SK-N-SH treated with all-trans-retinoic acid at 6 μM for 48 hours (cell line): ENCODE results near the gene SCGB1D2.

Experiments used
- ATAC-seq: fragments of 200-7000 bp; cut with Tn5 transposase; 3 replicates; pipeline ENCODE4 v1.9.1; 2020; ENCODE audit warnings: mild to moderate bottlenecking, moderate library complexity
- ARNTL ChIP-seq: fragments of 450-650 bp; formaldehyde crosslinking; IDR thresholded peaks from 2 replicates; pipeline ENCODE4 v1.5.0; 2020; ENCODE audit warnings: low read depth, mild to moderate bottlenecking, moderate library complexity, borderline replicate concordance
- CSDC2 ChIP-seq: fragments of 250-450 bp; sonication (Bioruptor Pico); IDR thresholded peaks from 2 replicates; pipeline ENCODE4 v1.5.0; 2020; ENCODE audit warnings: mild to moderate bottlenecking, moderate library complexity
- ESRRG ChIP-seq: fragments of 250-450 bp; sonication (Bioruptor Pico); IDR thresholded peaks from 2 replicates; pipeline ENCODE4 v1.6.1; 2021; ENCODE audit warnings: mild to moderate bottlenecking
- ISL1 ChIP-seq: fragments of 250-450 bp; sonication (Bioruptor Pico); IDR thresholded peaks from 2 replicates; pipeline ENCODE4 v2.1.2; 2022; ENCODE audit warnings: mild to moderate bottlenecking, moderate library complexity
- OSR1 ChIP-seq: fragments of 250-450 bp; sonication (Bioruptor Pico); IDR thresholded peaks from 2 replicates; pipeline ENCODE4 v1.8.0; 2022; ENCODE audit warnings: moderate library complexity, mild to moderate bottlenecking, inconsistent platforms
- POU6F1 ChIP-seq: fragments of 250-450 bp; sonication (Bioruptor Pico); IDR thresholded peaks from 2 replicates; pipeline ENCODE4 v1.8.0; 2021; ENCODE audit warnings: low read depth, mild to moderate bottlenecking, moderate library complexity, borderline replicate concordance
- PPARA ChIP-seq: fragments of 250-450 bp; sonication (Bioruptor Pico); IDR thresholded peaks from 2 replicates; pipeline ENCODE4 v1.5.0; 2020; ENCODE audit warnings: mild to moderate bottlenecking, borderline replicate concordance
- SNAI2 ChIP-seq: fragments of 250-450 bp; sonication (Bioruptor Pico); IDR thresholded peaks from 2 replicates; pipeline ENCODE4 v1.5.0; 2020; ENCODE audit warnings: mild to moderate bottlenecking, moderate library complexity
- TCF4 ChIP-seq: fragments of 250-450 bp; sonication (Bioruptor Pico); IDR thresholded peaks from 2 replicates; pipeline ENCODE4 v1.8.0; 2021; ENCODE audit warnings: mild to moderate bottlenecking, moderate library complexity, borderline replicate concordance
- TOX ChIP-seq: fragments of 250-450 bp; sonication (Bioruptor Pico); IDR thresholded peaks from 2 replicates; pipeline ENCODE4 v1.8.0; 2021; ENCODE audit warnings: mild to moderate bottlenecking, moderate library complexity, borderline replicate concordance
- TSHZ2 ChIP-seq: fragments of 250-450 bp; sonication (Bioruptor Pico); IDR thresholded peaks from 2 replicates; pipeline ENCODE4 v1.5.0; 2020; ENCODE audit warnings: mild to moderate bottlenecking, moderate library complexity
- ZFP3 ChIP-seq: fragments of 250-450 bp; sonication (Bioruptor Pico); IDR thresholded peaks from 2 replicates; pipeline ENCODE4 v1.5.0; 2020; ENCODE audit warnings: mild to moderate bottlenecking, moderate library complexity
- ZFP30 ChIP-seq: fragments of 450-650 bp; formaldehyde crosslinking; IDR thresholded peaks from 2 replicates; pipeline ENCODE4 v1.5.0; 2022; ENCODE audit warnings: mild to moderate bottlenecking, moderate library complexity
- ZNF70 ChIP-seq: fragments of 450-650 bp; formaldehyde crosslinking; IDR thresholded peaks from 2 replicates; pipeline ENCODE4 v1.5.0; 2020; ENCODE audit warnings: mild to moderate bottlenecking, moderate library complexity
- ZNF8 ChIP-seq: fragments of 450-650 bp; formaldehyde crosslinking; IDR thresholded peaks from 2 replicates; pipeline ENCODE4 v1.5.0; 2020; ENCODE audit warnings: mild to moderate bottlenecking, moderate library complexity
- TF ChIP-seq, protein P1 (sequence below): fragments of 250-450 bp; sonication (Bioruptor Pico); IDR thresholded peaks from 2 replicates; pipeline ENCODE4 v1.8.0; 2020; ENCODE audit warnings: mild to moderate bottlenecking, moderate library complexity, borderline replicate concordance
- TF ChIP-seq, protein P2 (sequence below): fragments of 250-450 bp; sonication (Bioruptor Pico); IDR thresholded peaks from 2 replicates; pipeline ENCODE4 v1.5.1; 2020; ENCODE audit warnings: low read depth, mild to moderate bottlenecking, moderate library complexity
- TF ChIP-seq, protein P3 (sequence below): fragments of 250-450 bp; sonication (Bioruptor Pico); IDR thresholded peaks from 2 replicates; pipeline ENCODE4 v1.5.1; 2021; ENCODE audit warnings: mild to moderate bottlenecking, moderate library complexity

The SCGB1D2 gene

GRCh38 chr11:62273284-62273683, 31.2 kb downstream of the SCGB1D2 start (continued):
- TF ChIP-seq POU6F1 (CRISPR knock-in tag) (no peak), OSR1 (CRISPR knock-in tag) (no peak)

GRCh38 chr11:62273789-62274275, 31.8 kb downstream of the SCGB1D2 start:
- ATAC-seq = no peak

More at GRCh38 chr11:62273789-62274275, 31.8 kb downstream of the SCGB1D2 start:
- TF ChIP-seq, protein P1, sequence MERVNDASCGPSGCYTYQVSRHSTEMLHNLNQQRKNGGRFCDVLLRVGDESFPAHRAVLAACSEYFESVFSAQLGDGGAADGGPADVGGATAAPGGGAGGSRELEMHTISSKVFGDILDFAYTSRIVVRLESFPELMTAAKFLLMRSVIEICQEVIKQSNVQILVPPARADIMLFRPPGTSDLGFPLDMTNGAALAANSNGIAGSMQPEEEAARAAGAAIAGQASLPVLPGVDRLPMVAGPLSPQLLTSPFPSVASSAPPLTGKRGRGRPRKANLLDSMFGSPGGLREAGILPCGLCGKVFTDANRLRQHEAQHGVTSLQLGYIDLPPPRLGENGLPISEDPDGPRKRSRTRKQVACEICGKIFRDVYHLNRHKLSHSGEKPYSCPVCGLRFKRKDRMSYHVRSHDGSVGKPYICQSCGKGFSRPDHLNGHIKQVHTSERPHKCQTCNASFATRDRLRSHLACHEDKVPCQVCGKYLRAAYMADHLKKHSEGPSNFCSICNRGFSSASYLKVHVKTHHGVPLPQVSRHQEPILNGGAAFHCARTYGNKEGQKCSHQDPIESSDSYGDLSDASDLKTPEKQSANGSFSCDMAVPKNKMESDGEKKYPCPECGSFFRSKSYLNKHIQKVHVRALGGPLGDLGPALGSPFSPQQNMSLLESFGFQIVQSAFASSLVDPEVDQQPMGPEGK (CRISPR knock-in tag) = no peak
- TF ChIP-seq POU6F1 (CRISPR knock-in tag) (no peak), TSHZ2 (CRISPR knock-in tag) (no peak), ZNF70 (CRISPR knock-in tag) (no peak), ZNF8 (no peak), TCF4 (CRISPR knock-in tag) (no peak), ZFP30 (no peak), ARNTL (CRISPR knock-in tag) (no peak), CSDC2 (CRISPR knock-in tag) (no peak), SNAI2 (CRISPR knock-in tag) (no peak), TOX (CRISPR knock-in tag) (no peak), ISL1 (CRISPR knock-in tag) (no peak), ZFP3 (CRISPR knock-in tag) (no peak), PPARA (CRISPR knock-in tag) (no peak), ESRRG (CRISPR knock-in tag) (no peak)
- TF ChIP-seq, protein P2, sequence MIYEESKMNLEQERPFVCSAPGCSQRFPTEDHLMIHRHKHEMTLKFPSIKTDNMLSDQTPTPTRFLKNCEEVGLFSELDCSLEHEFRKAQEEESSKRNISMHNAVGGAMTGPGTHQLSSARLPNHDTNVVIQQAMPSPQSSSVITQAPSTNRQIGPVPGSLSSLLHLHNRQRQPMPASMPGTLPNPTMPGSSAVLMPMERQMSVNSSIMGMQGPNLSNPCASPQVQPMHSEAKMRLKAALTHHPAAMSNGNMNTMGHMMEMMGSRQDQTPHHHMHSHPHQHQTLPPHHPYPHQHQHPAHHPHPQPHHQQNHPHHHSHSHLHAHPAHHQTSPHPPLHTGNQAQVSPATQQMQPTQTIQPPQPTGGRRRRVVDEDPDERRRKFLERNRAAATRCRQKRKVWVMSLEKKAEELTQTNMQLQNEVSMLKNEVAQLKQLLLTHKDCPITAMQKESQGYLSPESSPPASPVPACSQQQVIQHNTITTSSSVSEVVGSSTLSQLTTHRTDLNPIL = no peak
- TF ChIP-seq, protein P3, sequence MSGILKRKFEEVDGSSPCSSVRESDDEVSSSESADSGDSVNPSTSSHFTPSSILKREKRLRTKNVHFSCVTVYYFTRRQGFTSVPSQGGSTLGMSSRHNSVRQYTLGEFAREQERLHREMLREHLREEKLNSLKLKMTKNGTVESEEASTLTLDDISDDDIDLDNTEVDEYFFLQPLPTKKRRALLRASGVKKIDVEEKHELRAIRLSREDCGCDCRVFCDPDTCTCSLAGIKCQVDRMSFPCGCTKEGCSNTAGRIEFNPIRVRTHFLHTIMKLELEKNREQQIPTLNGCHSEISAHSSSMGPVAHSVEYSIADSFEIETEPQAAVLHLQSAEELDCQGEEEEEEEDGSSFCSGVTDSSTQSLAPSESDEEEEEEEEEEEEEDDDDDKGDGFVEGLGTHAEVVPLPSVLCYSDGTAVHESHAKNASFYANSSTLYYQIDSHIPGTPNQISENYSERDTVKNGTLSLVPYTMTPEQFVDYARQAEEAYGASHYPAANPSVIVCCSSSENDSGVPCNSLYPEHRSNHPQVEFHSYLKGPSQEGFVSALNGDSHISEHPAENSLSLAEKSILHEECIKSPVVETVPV (CRISPR knock-in tag) = no peak
- TF ChIP-seq, all 23 proteins: peak for 0
